Measurements from ENCODE around the gene SNCB.
A peak's percentile ranks its signal among the peaks of the same experiment; 100 is the strongest.

The SNCB gene

DNA sequence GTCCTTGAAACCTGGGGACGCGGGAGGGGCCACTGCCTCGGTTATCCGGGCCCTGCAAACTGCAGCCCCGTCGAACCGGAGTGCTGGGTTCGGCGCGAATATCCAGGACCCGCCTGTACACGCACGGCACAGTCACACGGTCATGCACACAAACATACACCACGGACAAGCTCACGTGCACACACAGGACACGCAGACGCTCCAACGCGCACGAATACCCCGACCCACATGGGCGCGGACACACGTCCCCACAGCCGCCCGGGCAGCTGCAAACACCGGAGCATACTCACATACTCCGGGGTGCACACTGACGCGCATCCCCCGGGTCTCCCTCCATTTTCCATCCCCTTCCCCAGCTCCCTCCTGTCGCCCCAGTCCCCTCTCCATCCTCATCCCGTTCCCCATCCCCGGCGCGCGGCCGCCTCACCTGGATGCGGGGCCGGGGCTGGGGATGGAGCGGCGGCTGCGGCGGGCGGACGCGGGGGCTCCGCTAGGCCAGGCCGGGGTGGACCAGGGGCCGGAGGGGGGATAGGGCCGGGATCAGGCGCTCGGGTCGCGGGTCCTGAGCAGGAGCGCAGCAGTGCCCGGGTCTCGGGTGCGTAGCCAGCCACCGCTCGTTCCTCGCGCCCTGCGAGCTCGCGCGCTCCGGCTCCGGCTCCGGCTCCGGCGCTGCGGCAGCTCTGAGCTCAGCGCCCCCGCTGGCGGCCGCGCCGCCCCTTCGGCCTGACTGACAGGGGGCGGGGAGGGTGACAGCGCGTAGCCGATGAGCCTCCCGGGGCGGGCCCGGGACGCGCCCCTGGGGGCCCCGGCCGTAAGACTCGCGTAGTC lies at the start of gene SNCB, which contains the start of gene EIF4E1B:
Gene SNCB, minus strand, starts transcription at position 682 of the 828 bp plus-strand sequence. CDS start 880 bp downstream, outside the sequence.
Gene EIF4E1B, plus strand, starts transcription at position 823 of the 828 bp plus-strand sequence. CDS start 12,113 bp downstream, outside the sequence.
- peak; percentile 54 for DNase-seq

DNA sequence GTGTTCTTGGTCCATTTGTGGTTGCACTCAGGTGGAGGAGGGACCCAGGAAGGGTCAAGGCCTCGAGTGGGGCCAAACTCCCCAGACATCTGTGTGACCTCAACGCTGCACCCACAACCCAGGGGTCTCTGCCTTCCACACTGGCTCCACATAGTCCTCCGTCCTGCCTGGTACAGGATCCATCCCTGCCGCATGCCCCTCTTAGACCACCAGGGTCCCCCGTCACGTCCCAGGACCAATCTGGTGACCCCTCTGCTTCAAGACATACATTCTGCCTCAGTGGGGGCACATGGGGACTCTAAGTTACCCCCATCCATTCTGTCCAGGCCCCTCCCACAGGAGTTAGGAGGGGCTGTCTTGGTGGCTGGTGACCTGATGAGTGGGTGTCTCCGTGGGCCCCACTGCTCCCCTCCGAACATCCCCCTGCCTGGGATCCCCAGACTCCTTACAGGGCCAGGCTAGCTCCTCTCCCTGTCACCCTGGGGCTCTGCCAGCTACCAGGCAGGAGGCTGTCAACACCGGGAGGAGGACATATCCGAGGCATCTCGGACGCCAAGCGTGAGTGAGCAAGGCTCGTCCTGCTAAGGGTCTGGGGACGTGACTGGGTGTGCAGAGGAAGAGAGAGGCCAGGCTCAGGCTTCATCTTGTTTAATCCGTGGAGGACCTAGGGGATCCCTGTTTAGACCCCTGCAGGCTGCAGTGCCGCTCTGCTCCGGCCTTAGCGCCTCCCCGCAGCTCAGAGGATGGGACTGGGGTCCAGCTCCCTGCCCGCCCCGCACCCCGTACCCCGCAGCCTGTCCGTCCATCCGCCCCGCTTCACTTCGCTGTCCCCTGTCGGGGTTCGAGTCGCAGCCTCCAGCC lies 49.3 kb upstream of the SNCB start:
- no peak for DNase-seq

DNA sequence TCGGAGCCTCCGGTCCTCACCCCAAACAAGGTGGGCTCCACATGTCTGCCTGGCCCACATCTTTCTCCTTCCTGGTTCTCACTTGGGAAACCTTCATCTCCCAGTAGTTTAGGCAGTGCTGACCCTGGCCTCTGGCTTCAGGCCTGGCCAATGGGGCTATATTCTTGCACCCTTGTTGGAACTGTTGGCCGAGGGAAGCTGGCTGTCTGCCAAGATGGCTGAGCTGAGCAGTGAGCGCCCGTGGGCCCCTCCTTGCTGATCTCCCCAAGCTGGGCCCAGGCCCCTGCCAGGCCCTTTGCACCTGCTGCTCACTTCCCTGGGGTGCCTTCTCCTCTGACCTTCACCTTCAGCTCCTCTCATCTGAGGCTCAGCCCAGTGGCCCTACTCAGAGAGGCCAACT lies 48.2 kb upstream of the SNCB start:
- DNase-seq = no peak

DNA sequence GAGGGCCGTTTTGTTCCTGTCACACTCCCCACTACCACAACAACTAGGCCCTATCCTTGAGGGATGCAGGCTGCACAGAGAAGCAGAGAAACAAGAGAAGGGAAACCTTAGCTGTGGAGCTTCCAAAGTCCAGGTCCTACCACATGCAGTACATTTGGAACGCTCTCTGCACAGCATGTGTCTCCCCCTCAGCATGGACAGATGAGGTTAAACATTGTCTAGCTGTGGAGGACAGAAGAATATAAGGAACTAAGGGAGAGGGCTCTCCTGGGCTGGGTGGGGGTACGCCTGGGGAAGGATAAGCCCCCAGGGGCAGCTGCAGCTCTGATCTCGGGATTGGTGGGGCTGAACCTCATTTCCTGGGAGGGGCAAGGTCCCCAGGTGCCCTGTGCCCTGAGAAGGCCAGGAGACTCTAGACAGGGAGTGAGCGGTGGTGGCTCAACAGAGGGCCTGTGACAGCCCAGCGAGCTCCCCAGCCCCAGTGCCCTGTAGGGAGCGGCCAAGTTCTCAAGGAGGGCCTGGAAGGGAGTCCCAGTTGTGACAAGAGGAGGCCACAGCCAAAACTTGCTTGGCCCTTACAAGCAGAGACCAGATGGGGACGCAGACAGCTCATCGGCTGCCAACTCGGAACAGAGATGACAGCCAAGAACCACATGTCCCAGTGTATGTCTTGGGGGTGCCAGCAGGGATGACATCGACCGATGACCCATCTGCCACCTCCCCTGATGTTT lies 47.0 kb upstream of the SNCB start:
- no peak for DNase-seq

DNA sequence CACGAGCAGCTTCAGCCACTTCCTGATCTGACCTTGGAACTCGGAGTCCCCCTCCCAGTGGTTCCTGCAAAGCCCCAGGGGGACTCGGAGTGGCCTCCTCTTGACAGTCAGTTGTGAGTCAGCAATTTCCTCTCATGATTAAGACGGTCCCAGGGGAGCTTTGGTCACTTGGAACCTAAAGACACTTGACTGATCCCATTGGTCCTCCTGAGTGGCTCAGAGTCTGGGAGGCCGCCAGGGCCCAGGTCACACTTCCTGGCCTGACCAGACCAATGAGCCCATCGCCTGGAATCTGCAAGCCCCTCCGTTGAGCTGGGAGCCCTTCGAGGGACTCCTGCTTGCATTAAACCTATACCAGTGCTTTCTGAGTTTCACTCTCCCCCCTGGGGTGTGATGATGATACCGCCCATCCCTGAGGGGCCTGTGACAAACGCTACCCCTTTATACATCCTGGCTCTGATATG lies 46.1 kb upstream of the SNCB start:
- no peak for DNase-seq

DNA sequence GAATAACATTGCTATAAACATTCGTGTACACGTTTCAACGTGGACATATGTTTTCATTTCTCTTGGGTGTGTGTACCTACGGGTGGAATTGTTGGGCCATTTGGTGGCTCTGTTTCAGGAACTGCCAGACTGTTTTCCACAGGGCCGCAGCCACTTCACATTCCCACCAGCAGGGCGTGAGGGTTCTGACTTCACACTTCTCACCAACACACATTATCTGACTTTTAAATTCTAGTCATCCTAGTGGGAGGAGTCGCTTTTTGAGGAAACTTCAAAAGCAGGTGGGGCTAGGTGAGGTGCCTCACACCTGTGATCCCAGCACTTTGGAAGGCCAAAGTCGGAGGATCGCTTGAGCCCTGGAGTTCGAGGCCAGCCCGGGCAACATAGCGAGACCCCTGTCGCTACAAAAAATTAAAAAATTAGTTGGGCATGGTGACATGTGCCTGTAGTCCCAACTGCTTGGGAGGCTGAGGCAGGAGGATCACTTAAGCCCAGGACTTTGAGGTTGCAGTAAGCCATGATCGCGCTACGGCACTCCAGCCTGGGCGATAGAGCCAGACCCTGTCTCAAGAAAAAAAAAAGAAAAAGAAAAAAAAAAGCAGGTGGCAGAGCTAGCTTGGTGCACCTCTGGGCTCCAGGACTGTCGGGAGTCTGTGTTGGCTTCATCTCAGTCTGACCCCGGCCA lies 45.5 kb upstream of the SNCB start:
- DNase-seq = peak; percentile 20

DNA sequence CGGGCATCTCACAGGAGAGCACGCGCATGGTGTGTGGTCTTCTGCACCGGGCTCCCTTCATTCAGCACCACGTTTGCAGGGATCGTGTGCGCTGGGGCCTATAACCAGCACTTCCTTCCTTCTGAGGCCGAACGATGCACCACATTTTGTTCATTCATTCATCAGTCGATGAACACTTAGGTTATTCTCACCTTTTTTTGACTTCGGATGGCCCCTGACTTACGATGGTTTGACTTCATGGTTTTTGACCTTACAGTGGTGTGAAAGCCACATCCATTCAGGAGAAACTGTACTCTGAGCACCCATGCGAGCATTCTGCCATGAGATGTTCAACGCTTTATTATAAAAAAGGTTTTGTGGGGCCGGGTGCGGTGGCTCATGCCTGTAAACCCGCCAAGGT lies 44.5 kb upstream of the SNCB start:
- DNase-seq = no peak

DNA sequence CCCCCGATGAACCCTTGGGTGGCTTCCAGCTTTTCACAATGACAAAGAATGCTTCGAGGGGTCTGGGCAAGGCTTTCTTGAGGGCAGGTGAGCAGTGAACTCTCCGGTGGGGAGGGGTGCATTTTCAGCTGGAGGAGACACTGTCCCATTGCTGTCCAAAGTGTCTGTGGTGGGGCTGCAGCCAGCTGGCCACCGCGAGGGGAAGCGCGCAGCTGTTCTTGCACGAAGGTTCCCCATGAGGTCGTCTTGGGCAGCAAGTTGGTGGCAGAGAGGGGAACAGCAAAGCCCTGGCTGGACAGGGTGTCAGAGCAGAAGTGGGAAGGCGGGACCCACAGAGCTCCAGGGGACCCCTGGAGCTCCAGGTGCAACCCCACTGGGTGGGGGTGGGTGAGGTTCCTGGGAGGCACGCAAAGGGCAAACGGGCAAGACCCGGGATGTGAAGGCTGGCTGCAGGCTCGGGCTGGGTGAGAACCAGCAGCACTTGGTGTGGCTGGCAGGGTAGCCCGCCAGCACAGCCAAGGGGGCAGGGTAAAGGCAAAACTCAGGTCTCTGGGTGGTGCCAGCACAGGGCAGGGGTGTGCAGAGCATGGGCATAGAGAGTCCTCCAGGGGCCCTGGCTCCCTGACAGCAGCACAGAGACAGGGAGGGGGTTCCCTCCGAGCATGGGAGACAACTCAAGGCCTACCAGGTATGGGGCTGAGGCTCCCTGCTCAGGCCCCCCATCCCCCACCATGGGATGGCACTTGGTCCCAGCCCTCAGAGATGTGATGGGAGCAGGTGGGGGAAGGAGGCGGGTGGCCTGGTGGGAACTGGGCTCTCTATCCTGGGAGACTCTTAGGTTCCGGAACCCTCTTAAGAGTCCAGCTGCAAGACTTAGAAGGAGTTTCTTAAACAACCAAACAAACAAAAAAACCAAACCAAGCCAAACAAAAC lies 43.6 kb upstream of the SNCB start:
- no peak for DNase-seq

DNA sequence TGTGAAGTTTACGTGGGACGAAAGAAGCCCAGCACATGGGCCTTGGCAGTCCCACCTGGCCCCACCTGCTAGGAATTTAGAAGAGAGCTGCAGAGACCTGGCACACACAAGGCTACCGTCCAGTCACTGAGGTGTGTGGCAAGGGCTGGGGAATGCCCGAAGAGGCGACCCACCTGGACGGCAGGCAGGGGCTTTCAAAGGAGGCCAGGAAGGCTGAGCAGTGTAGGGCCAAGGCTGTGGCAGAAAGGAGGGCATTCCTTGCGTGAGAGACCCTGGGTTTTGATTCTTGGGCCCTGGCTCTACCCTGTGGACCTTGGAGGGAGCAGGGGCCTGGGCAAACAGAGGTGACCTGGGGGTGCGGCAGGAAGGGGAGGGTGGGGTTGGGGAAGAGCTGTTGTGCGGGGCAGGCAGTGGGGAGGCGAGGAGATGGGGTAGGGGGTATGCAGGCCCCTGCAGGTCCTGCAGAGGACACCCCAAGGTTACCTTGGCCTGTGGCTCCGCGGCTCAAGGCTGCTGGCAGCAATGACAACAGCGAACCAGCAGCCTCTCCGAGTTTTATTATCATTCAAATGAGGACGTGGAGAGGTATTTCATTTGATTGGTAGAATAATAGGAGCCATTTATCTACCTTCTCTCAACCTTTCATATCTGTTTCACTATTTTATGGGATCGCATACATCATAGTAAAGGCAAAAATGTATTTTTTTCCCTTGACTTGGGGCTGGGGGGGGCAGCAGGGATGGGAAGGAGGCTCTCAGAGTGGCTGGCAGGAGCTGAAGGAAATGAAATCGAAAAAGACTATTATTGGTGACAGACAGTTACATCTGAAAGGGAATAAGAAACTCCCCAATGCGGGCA lies 41.8 kb upstream of the SNCB start:
- no peak for DNase-seq

DNA sequence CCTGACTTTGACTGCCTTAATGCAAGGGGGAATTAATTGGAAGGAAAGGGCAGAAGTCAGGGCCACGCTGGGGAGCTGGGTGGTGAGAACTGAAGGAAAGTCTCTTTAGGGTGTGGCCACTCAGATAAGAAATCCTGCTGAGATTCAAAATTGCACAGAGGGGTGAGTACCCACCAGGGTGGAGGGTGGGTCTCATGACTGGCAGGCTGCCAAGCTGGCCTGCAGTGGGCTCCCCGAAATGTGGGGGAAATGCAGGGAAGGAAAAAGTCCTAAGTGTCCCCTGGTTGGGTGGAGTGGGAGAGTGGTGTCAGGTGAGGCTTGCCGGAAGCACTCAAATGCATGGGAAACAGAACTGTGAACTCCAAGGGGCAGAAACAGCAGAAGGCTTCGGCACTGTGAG lies 41.1 kb upstream of the SNCB start:
- DNase-seq = no peak

DNA sequence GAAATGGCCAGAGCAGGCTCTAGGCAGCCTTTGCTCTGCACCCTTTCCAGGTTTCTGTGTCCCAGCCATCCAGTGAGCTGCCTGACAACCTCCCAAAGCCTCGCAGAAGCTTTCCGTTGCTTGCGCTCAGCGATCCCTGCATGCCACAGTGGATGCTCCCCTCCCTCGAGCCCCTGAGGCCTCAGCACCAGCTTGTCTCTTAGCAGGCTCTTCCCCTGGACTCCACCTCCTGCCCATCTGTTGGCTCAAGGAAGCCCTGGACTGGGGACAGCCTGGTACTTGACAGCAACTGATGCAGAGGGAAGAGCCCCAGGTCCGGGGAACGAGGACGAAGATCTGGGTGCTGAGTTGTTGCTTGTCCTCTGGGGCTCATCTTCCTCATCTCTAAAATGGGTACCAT lies 40.1 kb upstream of the SNCB start:
- DNase-seq = no peak

DNA sequence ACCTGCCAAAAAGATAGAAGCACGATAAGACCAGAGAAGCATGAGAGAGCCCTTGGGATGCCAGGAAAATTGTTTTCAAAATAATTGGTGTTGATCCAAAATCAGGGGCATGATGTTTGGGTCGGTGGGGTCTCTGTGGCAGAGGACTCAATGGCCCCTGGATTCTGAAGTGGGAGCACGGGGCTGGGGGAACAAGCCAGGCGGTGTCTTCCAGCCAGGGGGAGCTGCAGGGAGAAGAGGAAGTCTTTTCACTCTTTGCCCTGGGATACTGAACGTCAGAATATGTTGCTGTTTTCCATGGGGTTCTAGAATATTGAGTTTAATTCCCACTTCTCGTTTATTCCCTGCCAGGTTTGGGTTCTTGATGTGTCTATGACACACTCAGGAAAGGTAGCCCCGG lies 37.3 kb upstream of the SNCB start:
- no peak for DNase-seq

DNA sequence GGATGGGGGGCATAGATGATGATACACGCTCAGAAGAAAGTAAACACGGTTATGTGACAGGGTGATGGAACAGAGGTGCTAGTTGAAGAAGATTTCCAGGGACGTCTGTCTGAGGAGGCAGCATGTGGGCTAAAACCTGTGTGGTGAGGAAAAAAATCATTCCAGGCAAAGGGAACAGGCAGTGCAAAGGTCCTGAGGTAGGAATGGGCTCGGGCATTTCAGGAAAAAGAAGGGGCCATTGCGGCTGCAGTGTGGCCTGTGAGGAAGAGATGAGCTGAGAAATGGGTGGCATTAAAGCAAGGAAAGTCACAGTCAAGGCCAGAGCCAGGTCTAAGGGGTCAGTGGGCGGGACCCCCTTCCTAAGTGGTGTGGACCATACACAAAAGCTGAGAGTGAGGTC lies 35.2 kb upstream of the SNCB start:
- no peak for DNase-seq

DNA sequence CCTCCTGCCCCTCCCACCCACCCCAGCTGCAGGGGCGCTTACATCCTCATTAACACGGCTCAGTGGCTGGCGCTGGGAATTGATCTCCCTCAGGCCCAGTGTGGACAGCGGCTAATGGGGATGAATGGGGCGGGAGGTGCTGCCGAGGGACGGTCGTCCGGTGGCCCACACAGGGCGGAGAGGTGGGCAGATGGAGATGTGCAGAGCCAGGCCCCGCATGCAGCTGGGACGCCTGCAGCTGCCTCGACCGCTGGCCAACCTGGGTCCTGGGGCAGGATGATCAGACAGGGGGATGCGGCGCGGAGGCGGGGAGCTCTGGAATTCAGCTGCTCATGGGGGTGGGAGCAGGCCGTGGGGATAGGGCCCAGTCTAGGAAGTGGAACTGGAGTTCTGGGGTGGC lies 34.6 kb upstream of the SNCB start:
- DNase-seq = no peak

DNA sequence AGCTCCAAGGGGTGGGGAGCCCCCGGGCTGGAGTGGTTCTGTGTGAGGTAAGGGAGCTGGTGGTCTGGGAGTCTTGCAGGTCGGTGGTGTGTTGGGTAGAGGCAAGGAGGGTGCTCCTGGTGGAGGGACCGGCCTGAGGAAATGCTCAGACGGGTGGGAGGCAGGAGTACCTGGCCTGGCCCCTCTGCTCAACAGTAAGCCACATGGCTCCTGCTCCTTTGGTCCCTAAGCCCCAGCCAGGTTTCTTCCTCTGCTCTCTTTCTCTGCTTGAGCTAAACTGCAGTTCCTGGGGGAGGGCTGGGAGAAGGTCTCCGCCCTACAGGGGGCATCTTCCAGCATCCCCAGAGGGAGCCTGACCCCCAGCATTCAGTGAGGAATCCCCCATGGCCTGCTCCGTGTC lies 34.1 kb upstream of the SNCB start:
- DNase-seq = no peak

DNA sequence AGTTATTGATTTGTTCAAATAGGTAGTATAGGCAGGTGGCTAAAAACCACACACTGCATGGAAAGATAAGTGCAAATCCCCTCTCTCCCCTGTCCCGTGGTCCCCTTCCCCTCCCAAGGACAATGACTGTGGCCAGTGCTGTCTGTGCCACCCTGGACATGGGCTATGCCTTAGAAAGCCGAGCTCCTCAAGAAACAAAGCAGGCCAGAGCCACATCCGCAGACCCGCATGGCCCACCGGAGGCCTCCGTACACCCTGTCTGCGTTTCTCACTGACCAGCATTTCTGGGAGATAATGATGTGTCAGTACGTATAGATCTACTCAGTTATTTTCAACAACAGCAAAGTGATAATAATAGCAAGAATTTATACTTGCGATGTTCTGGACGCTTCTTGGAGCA lies 33.2 kb upstream of the SNCB start:
- DNase-seq = no peak

DNA sequence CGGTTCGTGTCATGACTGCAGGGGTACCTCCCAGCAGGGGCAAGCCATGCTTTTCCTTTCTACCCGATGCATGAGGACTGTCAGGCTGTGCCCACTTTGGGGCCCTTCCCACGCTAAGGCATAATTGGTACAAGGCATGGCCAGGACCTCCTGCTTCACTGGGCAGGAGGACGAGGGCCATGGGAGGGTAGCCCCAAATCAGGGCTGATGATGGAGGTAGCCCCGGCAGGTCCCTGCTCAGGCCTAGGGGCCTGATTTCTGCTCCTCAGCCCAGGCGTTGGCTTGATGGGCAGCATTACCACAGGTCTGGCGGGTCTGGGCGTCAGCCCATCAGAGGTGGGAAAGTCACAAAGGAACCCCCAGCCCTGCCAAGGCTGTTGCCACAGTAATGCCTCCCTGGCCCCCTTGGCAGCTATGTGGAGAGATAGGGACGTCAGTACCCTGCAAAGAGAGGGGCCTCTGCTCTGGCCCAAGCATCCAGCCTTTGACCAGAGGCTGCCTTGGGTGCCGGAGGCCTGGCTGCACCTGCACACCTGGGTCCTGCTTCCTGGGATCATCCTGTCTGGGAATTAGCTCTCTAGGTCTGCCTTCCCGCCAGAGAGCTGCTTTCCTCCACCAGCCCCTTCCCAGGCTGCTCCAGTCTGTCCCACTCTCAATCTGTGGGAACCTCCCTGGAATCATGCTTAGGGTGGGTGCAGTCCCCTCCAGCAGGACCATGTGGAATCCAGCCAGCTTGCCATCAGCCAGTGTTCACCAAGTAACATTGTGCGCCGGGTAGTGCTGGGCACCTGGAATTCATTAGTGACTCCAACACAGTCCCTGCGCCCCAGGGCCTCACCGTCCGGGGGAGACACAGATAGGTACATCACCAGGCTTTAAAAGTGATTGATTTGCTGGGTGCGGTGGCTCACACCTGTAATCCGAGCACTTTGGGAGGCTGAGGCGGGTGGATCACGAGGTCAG lies 32.3 kb upstream of the SNCB start:
- DNase-seq = no peak

DNA sequence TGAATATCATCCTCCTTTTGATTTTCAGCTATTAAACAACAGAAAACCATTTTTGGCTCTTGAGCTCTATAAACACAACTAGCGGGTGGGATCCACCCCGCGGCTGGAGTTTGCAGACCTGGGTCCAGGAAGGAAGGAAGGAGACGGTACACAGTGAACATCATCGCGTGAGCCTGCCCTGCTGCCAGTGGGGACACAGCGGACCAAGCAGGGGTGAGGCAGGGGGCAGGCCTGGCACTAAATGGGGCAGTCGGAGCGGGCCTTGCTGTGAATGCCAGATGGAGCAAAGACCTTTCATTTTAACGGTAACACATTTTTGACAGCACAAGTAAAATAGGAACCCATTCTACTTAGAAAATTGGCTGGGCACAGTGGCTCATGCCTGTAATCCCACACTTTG lies 31.3 kb upstream of the SNCB start:
- DNase-seq = no peak

Measured in NCI-H2171 treated with DMSO at 0.1 percent for 48 hours (cell line).